Measurements from ENCODE around the gene RIPOR3. TPM values are rescaled to one million over a fixed set of nuclear protein-coding genes. Genes with fewer than 3 reads are reported as not detected.

The RIPOR3 gene
- total RNA-seq, 1 donor from 2014 or later, result 5.1 TPM

- H3K4me1 Mint-ChIP-seq (ENCODE audit: unreplicated experiment), result peaks cover 44% of the 10 kb centered on the region
- H3K9me3 Mint-ChIP-seq, result no peaks in the 10 kb centered on the region
- TF ChIP-seq, protein P1, sequence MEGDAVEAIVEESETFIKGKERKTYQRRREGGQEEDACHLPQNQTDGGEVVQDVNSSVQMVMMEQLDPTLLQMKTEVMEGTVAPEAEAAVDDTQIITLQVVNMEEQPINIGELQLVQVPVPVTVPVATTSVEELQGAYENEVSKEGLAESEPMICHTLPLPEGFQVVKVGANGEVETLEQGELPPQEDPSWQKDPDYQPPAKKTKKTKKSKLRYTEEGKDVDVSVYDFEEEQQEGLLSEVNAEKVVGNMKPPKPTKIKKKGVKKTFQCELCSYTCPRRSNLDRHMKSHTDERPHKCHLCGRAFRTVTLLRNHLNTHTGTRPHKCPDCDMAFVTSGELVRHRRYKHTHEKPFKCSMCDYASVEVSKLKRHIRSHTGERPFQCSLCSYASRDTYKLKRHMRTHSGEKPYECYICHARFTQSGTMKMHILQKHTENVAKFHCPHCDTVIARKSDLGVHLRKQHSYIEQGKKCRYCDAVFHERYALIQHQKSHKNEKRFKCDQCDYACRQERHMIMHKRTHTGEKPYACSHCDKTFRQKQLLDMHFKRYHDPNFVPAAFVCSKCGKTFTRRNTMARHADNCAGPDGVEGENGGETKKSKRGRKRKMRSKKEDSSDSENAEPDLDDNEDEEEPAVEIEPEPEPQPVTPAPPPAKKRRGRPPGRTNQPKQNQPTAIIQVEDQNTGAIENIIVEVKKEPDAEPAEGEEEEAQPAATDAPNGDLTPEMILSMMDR (conservative IDR thresholded peaks at IDR 0.05), result no peak
- H3K27me3 Mint-ChIP-seq, result peaks cover 2% of the 10 kb centered on the region
- peak overlapping the region; percentile 96 for H3K27ac Mint-ChIP-seq
- no peaks in the 10 kb centered on the region for H3K36me3 Mint-ChIP-seq
- DNase-seq (ENCODE audit: extremely low spot score, unreplicated experiment), result no peak
- no peak overlapping the region for H3K4me3 Mint-ChIP-seq
Measured at GRCh38 chr20:50664254-50664653, 27.1 kb downstream of the RIPOR3 start.

DNA sequence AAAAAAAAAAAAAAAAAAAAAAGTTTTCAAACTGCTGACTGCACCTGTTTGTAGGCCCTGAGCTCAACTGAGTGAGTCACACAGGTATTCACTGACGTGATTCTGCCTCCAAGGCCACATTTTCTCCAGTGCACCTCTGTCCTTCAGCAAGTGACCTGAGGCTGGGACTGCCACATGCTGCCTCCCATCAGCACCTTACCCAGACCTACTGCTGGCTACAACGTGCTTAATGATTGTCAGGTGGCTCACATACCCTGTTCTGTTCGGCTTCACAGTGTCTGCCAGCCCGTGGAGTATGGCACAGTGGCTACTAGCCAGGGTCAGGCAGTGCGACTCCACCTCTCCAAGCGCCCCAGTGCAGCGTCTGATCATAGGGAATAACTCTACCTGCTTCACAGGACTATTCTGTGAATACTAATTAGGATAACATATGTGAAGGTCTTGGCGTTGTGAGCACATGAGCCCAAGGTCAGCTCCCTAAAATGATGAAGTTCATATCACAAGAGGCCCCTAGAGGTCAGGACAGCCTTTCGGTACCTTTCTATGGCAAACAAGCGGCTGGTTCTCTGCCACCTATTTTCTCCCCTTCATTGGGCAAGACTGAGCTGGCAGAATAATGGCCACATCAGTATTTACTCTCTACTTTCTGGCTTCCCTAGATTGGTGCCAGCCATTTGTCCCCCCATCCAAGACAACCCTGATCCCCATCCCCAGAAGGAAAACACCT is 28.1 kb downstream of the RIPOR3 start:
- H3K9me3 Mint-ChIP-seq, result no peaks in the 10 kb centered on the region
- peak overlapping the region; percentile 96 for H3K27ac Mint-ChIP-seq
- no peak overlapping the region for H3K4me3 Mint-ChIP-seq
- TF ChIP-seq, protein P1 (conservative IDR thresholded peaks at IDR 0.05), result peak; percentile 42
- peaks cover 2% of the 10 kb centered on the region for H3K27me3 Mint-ChIP-seq
- no peak for DNase-seq (ENCODE audit: extremely low spot score, unreplicated experiment)
- H3K36me3 Mint-ChIP-seq, result no peaks in the 10 kb centered on the region
- peaks cover 45% of the 10 kb centered on the region for H3K4me1 Mint-ChIP-seq (ENCODE audit: unreplicated experiment)

GRCh38 chr20:50659975-50660670 is 31.2 kb downstream of the RIPOR3 start:
- Mint-ChIP-seq H3K27me3 (peaks cover 2% of the 10 kb centered on the region), H3K36me3 (no peaks in the 10 kb centered on the region), H3K4me3 (no peak overlapping the region), H3K4me1 (ENCODE audit: unreplicated experiment) (peaks cover 41% of the 10 kb centered on the region), H3K27ac (peak overlapping the region; percentile 96), H3K9me3 (no peaks in the 10 kb centered on the region)
- no peak for DNase-seq (ENCODE audit: extremely low spot score, unreplicated experiment)
- TF ChIP-seq, protein P1 (conservative IDR thresholded peaks at IDR 0.05), result no peak

- peaks cover 37% of the 10 kb centered on the region for H3K4me1 Mint-ChIP-seq (ENCODE audit: unreplicated experiment)
- H3K9me3 Mint-ChIP-seq, result no peaks in the 10 kb centered on the region
- TF ChIP-seq, protein P1 (conservative IDR thresholded peaks at IDR 0.05), result no peak
- no peaks in the 10 kb centered on the region for H3K36me3 Mint-ChIP-seq
- peaks cover 2% of the 10 kb centered on the region for H3K27me3 Mint-ChIP-seq
- DNase-seq (ENCODE audit: extremely low spot score, unreplicated experiment), result no peak
- H3K27ac Mint-ChIP-seq, result peak overlapping the region; percentile 98
- H3K4me3 Mint-ChIP-seq, result peak overlapping the region; percentile 72
Measured at GRCh38 chr20:50658804-50659380, 32.5 kb downstream of the RIPOR3 start.

- peak overlapping the region; percentile 56 for H3K4me3 Mint-ChIP-seq
- peak overlapping the region; percentile 80 for H3K27ac Mint-ChIP-seq
- peaks cover 27% of the 10 kb centered on the region for H3K4me1 Mint-ChIP-seq (ENCODE audit: unreplicated experiment)
- DNase-seq (ENCODE audit: extremely low spot score, unreplicated experiment), result no peak
- no peaks in the 10 kb centered on the region for H3K36me3 Mint-ChIP-seq
- no peaks in the 10 kb centered on the region for H3K27me3 Mint-ChIP-seq
- no peaks in the 10 kb centered on the region for H3K9me3 Mint-ChIP-seq
- TF ChIP-seq, protein P1 (conservative IDR thresholded peaks at IDR 0.05), result no peak
Measured at GRCh38 chr20:50655311-50655880, 35.9 kb downstream of the RIPOR3 start.

Measured in type B pancreatic cell (in vitro differentiated cells).